ENCODE data around the gene SNX21.
"Not testable (repeated sequence)": the region's sequence is repeated elsewhere in the genome, so short reads cannot be mapped to it uniquely, and the experiment has no call there.

GRCh38 chr20:45797955-45798354 is 35.6 kb upstream of the SNX21 start:
- not testable (repeated sequence) for TF ChIP-seq CTCF, POLR2A, POLR2AphosphoS5 (IDR thresholded peaks at IDR 0.05)
